HG02938 (cell line): ENCODE data around the gene RSPRY1.
A peak's percentile ranks its signal among the peaks of the same experiment; 100 is the strongest.
"Not testable (repeated sequence)": the region's sequence is repeated elsewhere in the genome, so short reads cannot be mapped to it uniquely, and the experiment has no call there.

ENCODE experiments used
- ATAC-seq: cut with Tn5 transposase; IDR thresholded peaks from one replicate; pipeline ENCODE4 v1.9.1; 2021; ENCODE audit warnings: mild to moderate bottlenecking, moderate library complexity; ENCODE audit not compliant: unreplicated experiment

Gene RSPRY1

DNA sequence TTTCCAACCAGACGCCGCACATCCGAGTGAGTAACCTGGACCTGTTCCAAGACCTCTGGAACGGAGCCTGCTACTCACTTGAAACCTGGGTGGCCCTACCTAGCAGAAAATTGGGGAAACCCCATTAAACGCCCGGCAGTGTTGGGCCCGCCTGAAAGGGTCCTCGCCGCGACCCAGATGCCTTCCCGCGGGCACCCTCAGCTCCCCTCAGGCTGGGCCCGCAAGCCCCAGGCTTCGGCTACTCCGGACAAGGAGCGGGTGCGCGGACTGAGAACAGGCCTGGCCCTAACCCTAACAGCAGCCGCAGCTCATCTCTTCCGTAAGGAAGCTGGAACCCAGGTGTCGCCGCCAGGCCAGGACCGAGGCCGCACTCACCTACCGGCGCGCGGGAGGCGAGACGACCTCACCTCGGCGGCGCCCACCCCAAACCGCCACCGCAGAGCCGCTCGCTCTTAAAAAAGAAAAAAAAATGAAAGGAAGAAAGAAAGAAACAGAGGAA, 634 bp upstream of the RSPRY1 start:
- ATAC-seq: peak; percentile 36

DNA sequence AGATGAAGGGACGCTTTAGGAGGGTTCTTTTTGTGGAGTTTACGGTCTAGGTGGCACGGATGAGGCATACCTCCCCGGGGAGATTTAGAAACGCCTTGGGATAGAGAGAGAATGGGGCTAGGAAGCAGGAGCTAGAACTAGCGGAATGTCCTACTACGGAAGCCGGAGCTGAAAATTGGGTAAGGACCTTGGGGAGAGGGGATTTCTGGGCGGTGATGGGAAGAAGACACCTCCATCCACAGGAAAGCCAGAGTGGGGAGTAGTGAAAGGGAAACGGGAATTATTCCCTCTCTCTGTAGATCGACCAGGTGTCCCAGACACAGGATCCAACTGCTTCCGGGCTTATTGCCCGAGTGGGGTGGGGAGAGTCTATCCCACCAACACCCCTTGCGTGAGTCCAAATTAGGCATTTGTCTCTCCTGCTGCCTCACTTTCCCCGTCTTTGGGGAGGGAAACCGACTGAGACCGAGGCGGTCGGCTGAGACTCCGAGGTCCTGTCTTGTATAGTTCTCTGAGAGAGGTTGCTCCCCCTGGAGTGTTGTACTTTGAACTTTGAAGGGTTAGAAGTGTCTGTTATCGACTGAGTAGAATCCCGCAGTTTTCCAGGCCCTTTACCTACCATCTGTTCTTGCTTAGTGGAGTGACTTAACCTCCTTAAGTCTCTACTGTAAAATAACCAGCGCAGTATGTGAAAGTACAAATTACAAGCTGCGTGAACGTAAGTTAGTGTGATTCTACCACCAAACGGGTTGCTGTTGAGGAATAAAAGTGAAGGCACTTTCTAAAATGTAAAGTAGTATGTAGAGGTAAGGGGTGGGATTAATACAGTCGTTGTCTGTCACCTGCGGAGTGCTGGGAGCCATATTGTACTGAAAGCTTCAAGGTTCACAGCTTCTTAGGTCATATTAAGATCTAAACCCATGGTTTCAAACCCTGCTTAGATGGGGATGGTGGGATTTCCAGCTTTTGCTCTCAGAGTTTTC, 1.0 kb downstream of the RSPRY1 start:
- no peak for ATAC-seq

DNA sequence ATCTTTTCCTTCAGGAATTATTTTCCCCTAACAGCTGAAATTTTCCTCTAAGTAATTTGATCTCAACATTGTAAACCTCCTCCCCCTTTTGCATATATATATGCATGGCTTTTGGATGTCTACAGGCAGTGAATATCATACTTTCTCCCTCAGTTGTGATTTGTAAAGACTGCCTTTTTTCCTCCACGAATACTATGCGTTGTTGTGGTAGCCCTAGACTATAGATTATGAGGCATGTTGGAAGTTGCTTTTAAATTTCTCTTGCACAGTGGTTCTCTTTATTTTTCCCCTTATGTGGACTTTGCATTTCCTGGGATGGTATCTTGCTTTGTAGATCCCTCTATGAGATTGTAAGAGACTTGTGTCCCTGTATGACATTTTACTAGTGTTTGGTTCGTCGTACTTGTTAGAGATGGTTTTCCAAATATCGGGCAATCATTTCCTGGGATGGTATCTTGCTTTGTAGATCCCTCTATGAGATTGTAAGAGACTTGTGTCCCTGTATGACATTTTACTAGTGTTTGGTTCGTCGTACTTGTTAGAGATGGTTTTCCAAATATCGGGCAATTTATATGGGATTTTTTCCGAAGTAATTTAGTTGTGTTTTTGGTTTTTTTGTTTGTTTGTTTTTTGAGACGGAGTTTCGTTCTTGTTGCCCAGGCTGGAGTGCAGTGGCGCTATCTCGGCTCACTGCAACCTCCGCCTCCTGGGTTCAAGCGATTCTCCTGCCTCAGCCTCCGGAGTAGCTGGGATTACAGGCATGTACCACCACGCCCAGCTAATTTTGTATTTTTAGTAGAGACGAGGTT, 2.0 kb downstream of the RSPRY1 start:
- not testable (repeated sequence) for ATAC-seq

DNA sequence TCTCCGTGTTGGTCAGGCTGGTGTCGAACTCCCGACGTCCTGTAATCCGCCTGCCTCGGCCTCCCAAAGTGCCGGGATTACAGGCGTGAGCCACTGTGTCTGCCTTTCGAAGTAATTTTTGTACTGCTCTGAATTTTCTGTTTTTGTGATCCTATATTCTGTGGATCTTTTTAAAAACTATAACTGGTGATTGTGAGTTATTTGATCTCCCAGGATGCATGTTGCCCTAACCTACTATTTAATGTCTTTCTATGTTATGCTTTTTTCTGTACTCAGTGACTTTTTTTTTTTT, 2.5 kb downstream of the RSPRY1 start:
- ATAC-seq: no peak

DNA sequence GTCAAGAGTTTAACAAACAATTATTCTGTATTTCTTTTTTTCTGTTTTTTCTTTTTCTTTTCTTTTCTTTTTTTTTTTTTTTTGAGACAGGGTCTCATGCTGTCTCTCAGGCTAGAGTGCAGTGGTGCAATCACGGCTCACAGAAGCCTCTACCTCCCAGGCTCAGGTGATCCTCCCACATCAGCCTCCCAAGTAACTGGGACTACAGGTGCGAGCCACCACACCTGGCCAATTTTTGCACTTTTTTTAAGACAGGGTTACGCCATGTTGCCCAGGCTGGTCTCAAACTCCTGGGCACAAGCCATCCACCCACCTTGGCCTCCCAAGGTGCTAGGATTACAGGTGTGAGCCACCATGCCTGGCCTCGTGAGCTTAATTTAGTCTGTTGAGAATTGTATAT, 3.4 kb downstream of the RSPRY1 start:
- ATAC-seq: not testable (repeated sequence)

DNA sequence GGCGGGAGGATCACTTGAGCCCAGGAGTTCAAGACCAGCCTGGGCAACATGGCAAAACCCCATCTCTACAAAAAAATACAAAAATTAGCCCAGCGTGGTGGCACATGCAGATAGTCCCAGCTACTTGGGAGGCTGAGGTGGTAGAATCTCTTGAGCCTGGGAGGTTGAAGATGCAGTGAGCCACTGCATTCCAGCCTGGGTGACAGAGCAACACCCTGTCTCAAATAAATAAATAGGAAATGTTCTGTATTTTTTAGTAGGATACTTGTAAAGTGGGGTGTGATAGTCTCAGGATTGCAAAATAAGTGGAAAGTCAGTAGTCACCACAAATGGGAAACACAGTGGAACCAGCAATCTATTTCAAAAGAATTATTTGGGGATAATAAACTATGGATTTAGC, 4.0 kb downstream of the RSPRY1 start:
- no peak for ATAC-seq

DNA sequence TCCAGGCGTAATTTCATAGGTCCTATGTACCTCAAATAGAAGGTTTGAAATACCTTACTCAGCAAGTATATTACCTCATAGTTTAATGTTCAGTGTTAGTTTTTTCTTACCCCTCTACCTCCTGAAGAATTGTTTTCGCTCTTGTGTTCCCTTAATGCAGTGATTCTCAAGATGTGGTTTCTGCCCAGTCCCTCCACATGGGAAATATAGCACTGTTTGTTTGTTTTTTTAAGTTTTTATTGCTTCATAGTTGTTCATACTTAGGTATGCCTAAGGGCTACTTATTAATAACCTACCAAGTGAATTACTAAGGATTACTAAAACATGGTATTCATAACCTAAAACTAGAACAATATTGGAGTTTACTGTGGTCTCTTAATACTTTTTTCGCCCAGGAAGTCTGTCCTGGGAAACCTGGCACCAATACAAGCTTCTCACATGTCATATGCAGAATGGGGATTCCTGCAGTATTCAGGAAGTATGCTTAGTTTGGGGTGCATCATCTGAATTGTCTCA, 5.0 kb downstream of the RSPRY1 start:
- no peak for ATAC-seq

DNA sequence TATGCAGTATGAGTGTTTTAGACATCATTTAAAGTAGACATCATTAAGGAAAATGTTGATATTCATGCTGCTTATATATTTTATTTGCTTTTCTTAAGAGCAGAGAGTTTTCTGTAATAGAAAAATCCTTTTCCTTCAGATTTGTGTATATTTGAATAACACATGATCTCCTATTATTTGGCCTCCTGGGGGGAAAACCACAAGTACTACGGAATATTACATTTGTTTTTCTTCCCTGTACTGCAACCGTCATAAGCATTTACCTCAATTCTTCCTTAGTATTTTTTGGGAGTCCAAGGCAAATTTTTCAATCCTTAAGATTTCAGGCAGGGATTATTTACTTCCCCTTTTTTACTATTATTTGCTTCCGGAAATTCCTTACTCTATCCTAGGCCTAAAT, 6.0 kb downstream of the RSPRY1 start:
- no peak for ATAC-seq

DNA sequence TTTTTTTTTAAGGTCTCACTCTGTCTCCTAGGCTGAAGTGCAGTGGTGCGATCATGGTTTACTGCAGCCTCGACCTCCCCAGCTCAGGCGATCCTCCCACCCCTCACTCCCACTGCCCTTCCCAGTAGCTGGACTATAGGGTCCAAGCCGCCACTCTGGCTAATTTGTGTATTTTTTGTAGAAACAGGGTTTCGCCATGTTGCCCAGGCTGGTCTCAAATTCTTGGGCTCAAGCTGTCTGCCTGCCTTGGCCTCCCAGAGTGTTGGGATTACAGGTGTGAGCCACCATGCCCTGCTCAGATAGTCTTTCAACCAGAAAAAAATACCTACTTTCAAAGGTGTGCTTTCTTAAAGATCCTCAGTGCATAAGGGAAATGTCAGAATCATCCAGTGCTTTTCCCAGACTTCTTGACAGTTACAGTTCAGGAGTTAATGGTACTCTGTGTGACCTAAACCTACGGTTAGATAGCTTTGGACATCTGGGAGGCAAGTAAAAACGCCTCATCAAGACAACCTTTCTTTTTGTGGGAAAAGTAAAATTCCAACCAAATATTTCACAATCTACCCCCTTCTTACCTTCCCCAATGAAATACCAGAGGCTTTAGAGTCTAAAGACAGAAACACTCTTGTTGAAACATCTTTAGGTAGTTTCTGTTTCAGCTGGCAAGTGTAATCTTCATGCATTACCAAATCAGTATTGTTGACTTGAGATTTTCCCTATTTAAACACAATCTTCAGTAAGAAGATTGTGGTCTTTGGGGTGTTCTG, 6.8 kb downstream of the RSPRY1 start:
- no peak for ATAC-seq

DNA sequence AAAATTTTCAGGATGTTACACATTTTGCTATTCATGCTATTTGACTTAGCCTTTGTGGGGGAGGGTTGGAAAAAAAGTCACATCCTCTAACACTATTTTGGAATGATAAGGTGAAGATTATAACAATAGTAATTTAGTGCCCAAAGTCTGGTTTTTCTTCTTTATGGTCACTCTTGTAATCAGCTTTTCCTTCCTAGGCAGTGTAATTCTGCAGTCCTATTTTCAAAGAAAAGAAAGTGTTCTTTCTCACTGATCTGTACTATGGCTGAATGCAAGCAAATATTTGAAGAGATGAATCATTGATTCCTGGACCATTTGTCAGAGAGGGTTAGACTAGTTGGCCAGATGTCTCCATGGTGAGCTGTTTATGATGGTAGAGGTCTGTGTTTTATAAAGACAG, 8.4 kb downstream of the RSPRY1 start:
- ATAC-seq: no peak

DNA sequence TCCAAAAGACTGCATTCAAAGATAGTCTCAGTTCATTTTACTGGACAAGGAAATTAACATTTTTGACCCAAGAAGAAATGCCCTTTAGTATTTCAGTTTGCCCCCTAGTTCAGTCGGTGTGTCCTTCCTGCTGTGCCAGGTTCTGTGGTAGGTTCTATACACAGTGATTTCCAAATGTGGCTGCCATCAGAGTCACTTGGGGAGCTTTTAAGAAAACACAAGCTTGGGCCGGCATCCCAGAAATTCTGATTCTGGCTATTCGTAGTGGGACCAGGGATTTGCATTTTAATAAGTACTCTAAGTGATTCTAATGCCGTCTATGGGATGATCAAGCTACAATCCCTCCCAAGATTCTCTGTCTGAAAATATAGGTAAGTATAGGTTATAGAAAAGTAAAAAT, 10.2 kb downstream of the RSPRY1 start:
- ATAC-seq: no peak

DNA sequence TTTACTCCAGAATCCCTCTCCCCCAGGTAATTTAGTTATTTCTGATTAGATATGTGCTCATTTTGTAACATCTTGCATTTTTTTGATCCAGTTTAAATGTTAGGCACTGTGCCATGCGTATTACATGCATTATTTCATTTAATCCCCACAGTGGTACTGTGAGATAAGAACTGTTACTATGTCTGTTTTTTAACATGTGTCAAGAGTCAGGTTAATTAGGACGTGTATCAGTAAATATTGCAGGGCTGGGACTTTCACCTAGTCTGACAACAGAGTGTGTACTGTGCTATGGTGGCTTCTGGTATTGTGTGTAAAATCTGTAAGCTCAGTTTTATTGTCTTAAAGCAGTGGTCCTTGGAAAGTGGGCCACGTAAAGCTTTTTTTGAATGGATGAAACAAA, 10.6 kb downstream of the RSPRY1 start:
- ATAC-seq: no peak

DNA sequence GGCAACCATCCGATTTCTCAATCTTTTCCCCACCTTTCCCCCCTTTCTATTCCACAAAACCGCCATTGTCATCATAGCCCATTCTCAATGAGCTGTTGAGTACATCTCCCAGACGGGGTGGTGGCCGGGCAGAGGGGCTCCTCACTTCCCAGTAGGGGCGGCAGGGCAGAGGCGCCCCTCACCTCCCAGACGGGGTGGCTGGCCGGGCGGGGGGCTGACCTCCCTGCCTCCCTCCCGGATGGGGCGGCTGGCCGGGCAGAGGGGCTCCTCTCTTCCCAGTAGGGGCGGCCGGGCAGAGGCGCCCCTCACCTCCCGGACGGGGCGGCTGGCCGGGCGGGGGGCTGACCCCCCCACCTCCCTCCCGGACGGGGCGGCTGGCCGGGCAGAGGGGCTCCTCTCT, 14.2 kb downstream of the RSPRY1 start:
- not testable (repeated sequence) for ATAC-seq

DNA sequence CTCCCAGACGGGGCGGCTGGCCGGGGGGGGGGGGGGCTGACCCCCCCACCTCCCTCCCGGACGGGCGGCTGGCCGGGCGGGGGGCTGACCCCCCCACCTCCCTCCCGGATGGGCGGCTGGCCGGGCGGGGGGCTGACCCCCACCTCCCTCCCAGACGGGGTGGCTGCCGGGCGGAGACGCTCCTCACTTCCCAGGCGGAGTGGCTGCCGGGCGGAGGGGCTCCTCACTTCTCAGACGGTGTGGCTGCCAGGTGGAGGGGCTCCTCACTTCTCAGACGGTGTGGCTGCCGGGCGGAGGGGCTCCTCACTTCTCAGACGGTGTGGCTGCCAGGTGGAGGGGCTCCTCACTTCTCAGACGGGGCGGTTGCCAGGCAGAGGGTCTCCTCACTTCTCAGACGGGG, 14.8 kb downstream of the RSPRY1 start:
- not testable (repeated sequence) for ATAC-seq

DNA sequence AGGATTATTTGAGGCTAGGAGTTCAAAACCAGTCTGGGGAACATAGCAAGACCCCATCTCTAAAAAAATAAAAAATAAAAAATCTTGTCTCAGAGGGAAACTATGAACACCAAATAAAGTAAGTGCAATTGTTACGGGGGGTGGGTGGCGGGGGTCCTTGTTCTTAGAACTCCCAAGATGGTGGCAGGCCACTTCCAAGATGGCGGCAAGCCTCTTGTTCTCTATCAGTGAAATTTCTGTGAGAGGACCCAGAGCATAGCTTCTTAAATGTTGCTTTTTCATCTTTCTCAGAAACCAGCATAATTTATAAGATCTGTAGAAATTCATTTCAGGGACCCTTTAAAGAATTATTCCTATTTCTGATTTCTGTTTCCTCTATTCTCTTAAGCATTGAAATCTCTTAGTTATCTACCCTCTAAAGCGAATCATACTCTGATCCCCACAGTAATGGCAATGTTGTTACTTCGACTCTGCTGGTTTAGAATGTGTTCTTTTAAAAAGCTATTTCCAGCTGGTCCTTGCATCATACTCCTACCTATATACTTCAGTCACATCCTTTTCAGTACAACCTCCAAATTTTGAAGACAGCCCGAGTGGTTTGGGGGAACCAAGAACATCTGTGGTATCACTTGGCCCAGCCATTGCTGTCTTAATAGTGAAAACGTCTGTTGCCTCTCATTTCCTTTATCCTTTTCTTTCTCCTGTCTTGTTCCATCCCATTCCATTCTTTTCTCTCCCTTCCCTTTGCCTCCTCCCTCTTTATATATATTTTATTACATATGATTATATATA, 16.2 kb downstream of the RSPRY1 start:
- no peak for ATAC-seq

DNA sequence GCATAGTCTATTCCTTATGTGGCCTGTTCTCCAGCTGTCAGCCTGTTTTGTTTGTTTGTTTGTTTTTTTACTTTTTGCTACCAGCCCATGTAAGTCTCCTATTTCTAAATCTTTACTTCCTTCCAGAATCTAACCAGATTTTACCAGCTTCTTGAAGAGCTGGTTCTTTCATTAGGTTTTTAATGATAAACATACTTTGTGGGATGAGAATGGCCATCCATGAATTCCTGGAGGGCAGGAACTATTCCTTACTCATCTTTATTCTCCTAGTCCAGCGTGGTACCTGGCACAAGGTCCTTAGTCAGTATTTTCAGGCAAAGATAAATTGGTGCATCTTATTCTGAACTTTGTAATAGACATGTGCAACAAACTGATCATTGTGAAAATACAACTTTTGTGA, 17.3 kb downstream of the RSPRY1 start:
- no peak for ATAC-seq

DNA sequence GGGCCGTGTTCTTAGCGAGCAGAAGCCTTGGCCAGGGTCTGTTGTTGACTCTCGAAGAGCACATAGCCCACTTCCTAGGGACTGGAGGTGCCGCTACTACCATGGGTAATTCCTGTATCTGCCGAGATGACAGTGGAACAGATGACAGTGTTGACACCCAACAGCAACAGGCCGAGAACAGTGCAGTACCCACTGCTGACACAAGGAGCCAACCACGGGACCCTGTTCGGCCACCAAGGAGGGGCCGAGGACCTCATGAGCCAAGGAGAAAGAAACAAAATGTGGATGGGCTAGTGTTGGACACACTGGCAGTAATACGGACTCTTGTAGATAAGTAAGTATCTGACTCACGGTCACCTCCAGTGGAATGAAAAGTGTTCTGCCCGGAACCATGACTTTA, 18.5 kb downstream of the RSPRY1 start:
- no peak for ATAC-seq

DNA sequence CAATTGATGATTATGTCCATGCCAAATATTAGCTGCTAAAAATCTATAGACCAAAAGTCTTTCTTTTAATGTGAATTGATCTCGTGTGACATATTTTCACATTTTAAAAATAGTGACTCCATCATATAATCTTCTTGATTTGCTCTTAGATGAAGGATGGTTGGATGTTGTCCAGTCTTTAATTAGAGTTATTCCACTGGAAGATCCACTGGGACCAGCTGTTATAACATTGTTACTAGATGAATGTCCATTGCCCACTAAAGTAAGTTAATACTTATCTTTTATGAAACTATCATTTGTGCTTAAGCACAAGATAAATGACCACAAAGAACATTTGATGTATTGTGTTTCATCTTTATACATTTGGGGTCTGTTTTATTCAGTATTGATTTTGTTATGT, 22.8 kb downstream of the RSPRY1 start:
- ATAC-seq: no peak

DNA sequence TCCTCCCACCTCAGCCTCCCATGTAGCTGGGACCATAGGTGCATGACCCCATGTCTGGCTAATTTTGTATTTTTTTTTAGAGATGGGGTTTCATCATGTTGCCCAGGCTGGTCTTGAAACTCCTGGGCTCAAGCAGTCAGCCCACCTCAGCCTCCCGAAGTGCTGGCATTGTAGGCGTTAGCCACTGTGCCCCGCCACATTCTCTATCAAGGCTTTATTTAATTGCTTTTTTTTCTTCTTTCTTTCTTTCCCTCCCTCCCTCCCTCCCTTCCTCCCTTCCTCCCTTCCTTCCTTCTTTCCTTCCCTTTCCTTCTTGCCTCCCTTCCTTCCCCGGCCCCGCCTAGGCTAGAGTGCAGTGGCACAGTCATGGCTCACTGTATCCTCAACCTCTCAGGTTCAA, 23.7 kb downstream of the RSPRY1 start:
- ATAC-seq: no peak

DNA sequence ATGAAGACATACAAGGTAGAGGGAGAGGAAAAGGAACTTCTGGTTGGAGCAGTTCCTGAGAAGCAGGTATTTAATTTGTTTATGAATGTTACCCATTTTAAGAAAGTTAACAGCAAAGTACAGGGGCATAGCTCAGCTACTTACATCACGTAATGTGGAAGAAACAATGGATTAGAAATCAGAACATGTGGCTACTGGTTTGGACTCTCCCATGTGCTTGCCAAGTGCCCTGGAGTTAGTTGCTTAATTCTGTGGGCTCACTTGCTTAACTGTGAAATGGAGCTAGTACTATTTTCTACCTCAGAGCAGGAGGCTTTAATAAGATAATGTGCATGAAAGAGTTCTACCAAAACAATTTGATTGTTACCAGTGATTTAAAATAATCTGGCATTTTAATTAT, 27.3 kb downstream of the RSPRY1 start:
- no peak for ATAC-seq
